ENCODE data around the gene C2orf72. TPM values are rescaled to one million over a fixed set of nuclear protein-coding genes. Genes with fewer than 3 reads are reported as not detected.
"Not testable (repeated sequence)": the region's sequence is repeated elsewhere in the genome, so short reads cannot be mapped to it uniquely, and the experiment has no call there.

The C2orf72 gene
- total and polyA plus RNA-seq, 2 experiments from 2014 or later, result 86.9 to 112 TPM

DNA sequence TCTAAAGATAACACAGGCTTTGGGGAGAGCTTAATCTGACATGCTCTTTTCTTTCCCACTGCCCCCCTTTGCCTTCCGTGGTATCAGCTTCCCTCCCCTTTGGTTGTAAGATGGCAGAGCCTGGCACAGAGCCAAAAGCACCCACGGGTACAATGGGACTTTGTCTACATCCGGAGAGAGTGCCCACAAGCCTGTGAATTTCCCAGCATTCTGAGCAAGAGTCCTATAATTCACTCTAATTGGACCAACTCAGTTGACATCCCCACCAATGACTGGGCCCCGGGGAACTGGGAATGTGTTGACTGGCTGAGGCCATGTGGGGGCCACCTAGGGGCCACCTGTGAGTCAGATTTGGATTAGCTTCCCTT lies 20.1 kb upstream of the C2orf72 start:
- Histone ChIP-seq H3K4me3 (no peak overlapping the region), H3K36me3 (replicated peaks; ENCODE audit: insufficient read depth, low read depth) (no peaks in the 10 kb centered on the region), H3K27me3 (no peaks in the 10 kb centered on the region), H3K79me2 (no peaks in the 10 kb centered on the region), H3K4me1 (ENCODE audit: insufficient read depth) (peaks cover 3% of the 10 kb centered on the region), H3K9me3 (ENCODE audit: low read depth) (no peaks in the 10 kb centered on the region), H2AFZ (no peak overlapping the region), H3K9me2 (replicated peaks; ENCODE audit: insufficient read depth) (no peaks in the 10 kb centered on the region), H4K20me1 (ENCODE audit: insufficient read depth, poor library complexity, severe bottlenecking) (no peaks in the 10 kb centered on the region), H3K27ac (no peak overlapping the region), H3K4me2 (no peak overlapping the region)
- WGBS (ENCODE audit: low lambda C conversion rate, missing lambda C conversion rate), result 80% methylated on average over 4 of the region's 4 CpGs
- no peak for DNase-seq (ENCODE audit: low spot score)
- no peak for TF ChIP-seq EZH2 (IDR thresholded peaks at IDR 0.05; ENCODE audit: borderline replicate concordance)
- no peak for TF ChIP-seq EZH2phosphoT487 (IDR thresholded peaks at IDR 0.05; ENCODE audit: low read depth, severe bottlenecking, unreplicated experiment)
- TF ChIP-seq CTCF (IDR thresholded peaks at IDR 0.05; ENCODE audit: poor library complexity), result no peak

DNA sequence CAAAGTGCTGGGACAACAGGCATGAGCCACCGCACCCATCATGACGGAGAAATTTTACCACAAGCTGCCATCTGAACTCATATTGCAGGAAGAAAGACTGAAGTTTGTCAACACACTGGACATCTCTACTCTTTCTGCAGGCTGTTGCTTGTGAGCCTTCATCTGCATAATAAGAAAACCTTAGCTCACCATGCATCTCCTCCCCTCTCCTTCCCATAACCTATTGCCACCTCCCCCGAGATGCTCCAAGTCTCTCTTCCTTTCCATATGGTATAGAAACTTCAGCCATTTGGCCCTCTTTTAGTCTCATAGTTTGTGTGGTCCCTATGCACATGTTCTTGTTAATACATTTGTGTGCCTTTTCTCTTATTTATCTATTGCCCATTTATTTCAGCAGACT lies 19.1 kb upstream of the C2orf72 start:
- H3K9me2 ChIP-seq (replicated peaks; ENCODE audit: insufficient read depth), result no peaks in the 10 kb centered on the region
- H3K27ac ChIP-seq, result no peak overlapping the region
- no peaks in the 10 kb centered on the region for H3K9me3 ChIP-seq (ENCODE audit: low read depth)
- H3K79me2 ChIP-seq, result no peaks in the 10 kb centered on the region
- H2AFZ ChIP-seq, result no peak overlapping the region
- no peaks in the 10 kb centered on the region for H3K36me3 ChIP-seq (replicated peaks; ENCODE audit: insufficient read depth, low read depth)
- H3K4me2 ChIP-seq, result no peak overlapping the region
- WGBS (ENCODE audit: low lambda C conversion rate, missing lambda C conversion rate), result 94% methylated on average over 3 of the region's 3 CpGs
- no peaks in the 10 kb centered on the region for H3K27me3 ChIP-seq
- no peaks in the 10 kb centered on the region for H3K4me1 ChIP-seq (ENCODE audit: insufficient read depth)
- no peak overlapping the region for H3K4me3 ChIP-seq
- DNase-seq (ENCODE audit: low spot score), result no peak
- no peak for TF ChIP-seq EZH2 (IDR thresholded peaks at IDR 0.05; ENCODE audit: borderline replicate concordance)
- TF ChIP-seq CTCF (IDR thresholded peaks at IDR 0.05; ENCODE audit: poor library complexity), result no peak
- no peak for TF ChIP-seq EZH2phosphoT487 (IDR thresholded peaks at IDR 0.05; ENCODE audit: low read depth, severe bottlenecking, unreplicated experiment)
- H4K20me1 ChIP-seq (ENCODE audit: insufficient read depth, poor library complexity, severe bottlenecking), result no peaks in the 10 kb centered on the region

DNA sequence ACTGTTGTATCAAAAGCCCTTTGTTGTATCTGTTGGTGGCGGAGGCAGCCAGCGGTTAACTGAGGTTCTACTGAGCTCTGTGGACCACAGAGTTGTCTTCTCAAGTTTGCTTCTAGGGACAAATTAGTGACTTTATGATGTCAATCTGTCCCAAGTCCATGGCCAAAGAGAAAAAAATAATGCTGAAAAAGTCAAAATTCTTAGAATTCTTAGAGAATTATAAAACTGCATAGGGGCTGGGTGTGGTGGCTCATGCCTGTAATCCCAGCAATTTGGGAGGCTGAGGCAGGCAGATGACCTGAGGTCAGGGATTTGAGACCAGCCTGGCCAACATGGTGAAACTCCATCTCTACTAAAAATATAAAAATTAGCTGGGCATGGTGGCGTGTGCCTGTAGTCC lies 12.3 kb upstream of the C2orf72 start:
- H3K9me3 ChIP-seq (ENCODE audit: low read depth); H3K4me3 ChIP-seq; H3K27ac ChIP-seq; H3K79me2 ChIP-seq; H3K4me1 ChIP-seq (ENCODE audit: insufficient read depth); H3K4me2 ChIP-seq; H3K27me3 ChIP-seq; H4K20me1 ChIP-seq (ENCODE audit: insufficient read depth, poor library complexity, severe bottlenecking); H3K36me3 ChIP-seq (replicated peaks; ENCODE audit: insufficient read depth, low read depth); H3K9me2 ChIP-seq (replicated peaks; ENCODE audit: insufficient read depth); H2AFZ ChIP-seq; DNase-seq (ENCODE audit: low spot score): not testable (repeated sequence)
- WGBS (ENCODE audit: low lambda C conversion rate, missing lambda C conversion rate), result 95% methylated on average over 3 of the region's 3 CpGs

- Histone ChIP-seq H2AFZ (no peak overlapping the region), H3K36me3 (replicated peaks; ENCODE audit: insufficient read depth, low read depth) (no peaks in the 10 kb centered on the region), H3K4me1 (ENCODE audit: insufficient read depth) (peaks cover 6% of the 10 kb centered on the region), H3K9me2 (replicated peaks; ENCODE audit: insufficient read depth) (no peaks in the 10 kb centered on the region), H3K27ac (no peak overlapping the region), H3K79me2 (no peaks in the 10 kb centered on the region), H3K4me2 (no peak overlapping the region), H4K20me1 (ENCODE audit: insufficient read depth, poor library complexity, severe bottlenecking) (no peaks in the 10 kb centered on the region), H3K9me3 (ENCODE audit: low read depth) (no peaks in the 10 kb centered on the region), H3K4me3 (no peak overlapping the region), H3K27me3 (no peaks in the 10 kb centered on the region)
- TF ChIP-seq EZH2 (IDR thresholded peaks at IDR 0.05; ENCODE audit: borderline replicate concordance), result no peak
- no peak for TF ChIP-seq EZH2phosphoT487 (IDR thresholded peaks at IDR 0.05; ENCODE audit: low read depth, severe bottlenecking, unreplicated experiment)
- DNase-seq (ENCODE audit: low spot score), result no peak
These were observed 8.4 kb upstream of the C2orf72 start for GRCh38 chr2:231028889-231029288.

DNA sequence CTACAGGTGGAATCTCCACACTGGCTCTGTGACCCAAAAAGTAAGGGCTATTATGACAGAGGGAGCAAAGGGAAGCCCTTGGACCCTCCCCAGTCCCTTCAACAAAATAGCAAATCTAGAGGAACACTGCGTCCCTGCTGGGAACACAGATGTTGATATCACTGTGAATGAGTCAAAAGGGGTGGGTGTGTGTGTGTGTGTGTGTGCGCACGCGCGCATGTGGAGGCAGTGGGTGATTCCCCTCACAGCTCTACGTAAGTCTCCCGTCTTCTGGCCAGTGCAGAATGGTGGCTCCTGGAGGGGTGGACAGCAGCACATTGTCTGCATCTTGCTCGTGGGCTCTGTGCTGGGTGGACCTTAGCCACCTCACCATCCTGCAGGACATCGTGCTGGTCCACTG lies 7.8 kb upstream of the C2orf72 start:
- no peak overlapping the region for H3K4me2 ChIP-seq
- peaks cover 8% of the 10 kb centered on the region for H3K4me1 ChIP-seq (ENCODE audit: insufficient read depth)
- H3K27ac ChIP-seq, result no peak overlapping the region
- WGBS (ENCODE audit: low lambda C conversion rate, missing lambda C conversion rate), result 95% methylated on average over 9 of the region's 9 CpGs
- no peaks in the 10 kb centered on the region for H3K27me3 ChIP-seq
- H4K20me1 ChIP-seq (ENCODE audit: insufficient read depth, poor library complexity, severe bottlenecking), result no peaks in the 10 kb centered on the region
- no peaks in the 10 kb centered on the region for H3K79me2 ChIP-seq
- H3K36me3 ChIP-seq (replicated peaks; ENCODE audit: insufficient read depth, low read depth), result no peaks in the 10 kb centered on the region
- no peak for DNase-seq (ENCODE audit: low spot score)
- TF ChIP-seq EZH2 (IDR thresholded peaks at IDR 0.05; ENCODE audit: borderline replicate concordance) (no peak), EZH2phosphoT487 (IDR thresholded peaks at IDR 0.05; ENCODE audit: low read depth, severe bottlenecking, unreplicated experiment) (no peak), CTCF (IDR thresholded peaks at IDR 0.05; ENCODE audit: poor library complexity) (no peak)
- no peaks in the 10 kb centered on the region for H3K9me3 ChIP-seq (ENCODE audit: low read depth)
- H2AFZ ChIP-seq, result no peak overlapping the region
- no peaks in the 10 kb centered on the region for H3K9me2 ChIP-seq (replicated peaks; ENCODE audit: insufficient read depth)
- no peak overlapping the region for H3K4me3 ChIP-seq
